SKM-1 treated with dmso at 0.1 percent for 144 hours (cell line): ENCODE results near the gene HCN1.
"Not testable (repeated sequence)": the region's sequence is repeated elsewhere in the genome, so short reads cannot be mapped to it uniquely, and the experiment has no call there.

Experiments used
- DNase-seq: peaks from one replicate; lab custom pipeline; 2025; ENCODE audit not compliant: unreplicated experiment; lab: John Stamatoyannopoulos, UW

Gene HCN1

GRCh38 chr5:45312627-45313026 lies 383.6 kb downstream of the HCN1 start:
- not testable (repeated sequence) for DNase-seq

- no peak for DNase-seq
These were observed 400.9 kb downstream of the HCN1 start for GRCh38 chr5:45295231-45295630.

GRCh38 chr5:45288746-45289145 lies 407.4 kb downstream of the HCN1 start:
- no peak for DNase-seq

- no peak for DNase-seq
These were observed 411.7 kb downstream of the HCN1 start for GRCh38 chr5:45284436-45284835.

- peak; percentile 77 for DNase-seq
These were observed 415.1 kb downstream of the HCN1 start for GRCh38 chr5:45281081-45281480.

- no peak for DNase-seq
These were observed 417.1 kb downstream of the HCN1 start for GRCh38 chr5:45279109-45279508.

- no peak for DNase-seq
These were observed 418.3 kb downstream of the HCN1 start for GRCh38 chr5:45277860-45278259.

- no peak for DNase-seq
These were observed 421.9 kb downstream of the HCN1 start for GRCh38 chr5:45274241-45274640.

- DNase-seq, result no peak
These were observed 424.6 kb downstream of the HCN1 start for GRCh38 chr5:45271626-45272025.

- no peak for DNase-seq
These were observed 431.7 kb downstream of the HCN1 start for GRCh38 chr5:45264447-45264846.

- no peak for DNase-seq
These were observed 434.1 kb downstream of the HCN1 start for GRCh38 chr5:45262061-45262590.

- no peak for DNase-seq
These were observed 435.1 kb downstream of the HCN1 start for GRCh38 chr5:45261125-45261524.

GRCh38 chr5:45260292-45260691 lies 435.9 kb downstream of the HCN1 start:
- no peak for DNase-seq

- no peak for DNase-seq
These were observed 443.2 kb downstream of the HCN1 start for GRCh38 chr5:45252978-45253377.

- no peak for DNase-seq
These were observed 443.6 kb downstream of the HCN1 start for GRCh38 chr5:45252541-45252940.

GRCh38 chr5:45225571-45226031 lies 470.6 kb downstream of the HCN1 start:
- DNase-seq, result no peak

GRCh38 chr5:45205403-45205961 lies 490.7 kb downstream of the HCN1 start:
- DNase-seq, result no peak
